Bone marrow (tissue), 2 donors: ENCODE results near the gene COG7.
"Not testable (repeated sequence)": the region's sequence is repeated elsewhere in the genome, so short reads cannot be mapped to it uniquely, and the experiment has no call there.

Experiments
- DNase-seq, 2 donors: peaks; one replicate each; lab custom pipeline; 2025; lab: John Stamatoyannopoulos, UW

The COG7 gene

DNA sequence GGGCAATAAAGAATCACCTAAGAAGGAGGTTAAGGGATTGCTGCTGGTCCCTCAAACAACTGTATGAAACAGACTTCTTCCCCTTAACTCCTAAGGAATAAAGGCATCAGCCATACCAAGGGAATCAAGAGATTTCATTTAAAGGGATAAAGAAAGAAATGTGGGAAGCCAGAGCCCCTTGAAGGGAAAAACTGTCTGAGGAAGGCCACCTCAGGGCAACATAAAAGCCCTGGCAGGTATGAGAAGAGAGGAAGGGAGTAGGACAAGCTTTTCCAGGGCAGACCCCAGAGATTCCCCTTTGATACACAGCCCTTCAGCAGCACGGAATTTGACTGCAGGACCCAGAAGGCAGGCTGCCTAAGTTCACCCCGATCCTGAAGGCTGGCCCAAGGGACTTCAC is 43.5 kb downstream of the COG7 start:
- no peak for DNase-seq

GRCh38 chr16:23408823-23409298 is 44.1 kb downstream of the COG7 start:
- DNase-seq, result no peak

DNA sequence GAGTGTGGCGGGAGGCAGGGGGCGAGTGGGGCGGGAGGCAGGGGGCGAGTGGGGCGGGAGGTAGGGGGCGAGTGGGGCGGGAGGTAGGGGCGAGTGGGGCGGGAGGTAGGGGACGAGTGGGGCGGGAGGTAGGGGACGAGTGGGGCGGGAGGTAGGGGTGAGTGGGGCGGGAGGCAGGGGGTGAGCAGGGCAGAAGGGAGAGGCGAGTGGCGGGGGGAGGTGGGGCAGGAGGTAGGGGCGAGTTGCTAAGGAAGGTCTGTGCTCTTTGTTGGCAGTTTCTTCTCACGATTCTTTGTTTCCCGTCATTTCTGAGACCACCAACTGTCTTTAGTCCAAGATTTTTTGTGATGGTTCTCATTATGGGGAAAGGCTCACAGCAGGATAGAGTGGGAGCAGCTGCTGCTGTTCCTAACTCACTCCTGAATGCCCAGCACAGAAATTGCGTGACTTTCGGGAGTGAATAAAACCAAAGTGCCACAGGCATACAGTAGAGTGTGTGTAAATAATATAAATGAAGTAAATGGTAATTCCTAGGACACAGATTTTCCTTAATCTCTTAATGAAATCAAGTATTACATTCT is 44.7 kb downstream of the COG7 start:
- no peak for DNase-seq

DNA sequence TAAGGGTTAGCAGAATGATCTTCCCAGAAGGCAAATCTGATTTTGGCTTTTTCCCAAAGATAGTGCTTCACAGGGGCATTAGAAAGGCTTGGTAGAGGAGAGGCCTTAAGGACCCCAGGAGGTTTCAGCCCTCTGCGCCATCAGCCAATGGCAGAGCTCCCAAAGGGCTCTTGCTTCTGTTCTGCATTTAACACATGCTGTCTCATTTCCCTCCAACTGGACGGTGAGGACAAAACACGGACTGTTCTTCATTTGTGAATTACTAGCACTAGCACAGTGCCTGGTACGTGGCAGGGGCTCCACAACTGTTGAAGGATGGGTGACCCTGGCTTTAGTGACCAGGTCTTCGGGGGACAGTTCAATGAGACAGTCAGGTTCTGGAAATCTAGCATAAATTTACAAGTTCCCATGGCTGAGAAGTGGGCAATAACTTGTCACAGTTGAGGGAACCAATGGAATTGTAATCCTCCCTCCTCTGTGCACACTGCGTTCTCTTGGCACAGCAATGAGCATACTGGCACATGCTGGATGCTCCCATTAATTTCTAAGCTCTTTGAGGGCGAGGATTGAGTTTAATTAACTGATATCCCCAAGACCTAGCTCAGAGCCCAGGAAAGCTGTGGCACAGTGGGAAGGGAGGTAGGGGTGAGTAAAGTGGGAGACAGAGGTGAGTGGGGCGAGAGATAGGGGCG is 45.4 kb downstream of the COG7 start:
- DNase-seq, result no peak

- DNase-seq, result no peak
Measured at GRCh38 chr16:23406546-23407240, 46.3 kb downstream of the COG7 start.

- no peak for DNase-seq
Measured at GRCh38 chr16:23406024-23406423, 47.0 kb downstream of the COG7 start.

- no peak for DNase-seq
Measured at GRCh38 chr16:23403547-23403946, 49.4 kb downstream of the COG7 start.

DNA sequence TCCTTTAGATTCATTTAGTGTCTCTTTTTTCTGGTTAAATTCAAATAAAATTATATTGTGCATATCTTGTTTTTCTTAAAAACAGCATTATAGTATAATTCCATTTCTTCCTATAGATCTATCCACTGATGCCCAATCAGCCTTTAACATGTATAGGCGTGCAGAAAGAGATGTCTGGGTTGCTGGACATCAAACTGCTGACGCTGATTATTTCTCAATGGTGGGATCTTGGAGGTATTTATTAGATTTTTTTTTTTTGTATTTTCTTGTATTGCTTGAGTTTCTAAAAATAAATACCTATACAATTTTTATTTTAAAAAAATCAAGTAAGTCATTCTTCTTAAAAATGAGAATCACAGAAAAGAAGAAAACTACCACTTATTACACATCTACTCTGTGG is 50.9 kb downstream of the COG7 start:
- no peak for DNase-seq

- DNase-seq, result no peak
Measured at GRCh38 chr16:23401139-23401538, 51.9 kb downstream of the COG7 start.

DNA sequence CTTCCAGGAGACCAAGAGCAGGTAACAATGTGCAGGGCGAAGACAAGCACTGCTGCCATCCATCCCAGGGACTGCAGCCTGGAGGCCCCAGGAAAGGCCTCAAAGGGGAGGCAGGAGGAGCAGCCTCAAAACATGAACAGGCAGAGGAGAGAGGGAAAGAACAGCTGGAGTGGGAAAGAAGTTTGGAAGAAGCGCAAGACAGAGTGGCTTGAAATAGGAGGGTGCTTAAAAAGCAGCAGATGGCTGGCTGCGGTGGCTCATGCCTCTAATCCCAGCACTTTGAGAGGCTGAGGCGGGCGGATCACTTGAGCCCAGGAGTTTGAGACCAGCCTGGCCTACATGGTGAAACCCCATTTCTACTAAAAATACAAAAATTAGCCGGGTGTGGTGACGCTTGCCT is 52.5 kb downstream of the COG7 start:
- not testable (repeated sequence) for DNase-seq

- no peak for DNase-seq
Measured at GRCh38 chr16:23398987-23399805, 53.8 kb downstream of the COG7 start.

- no peak for DNase-seq
Measured at GRCh38 chr16:23397464-23397863, 55.5 kb downstream of the COG7 start.

DNA sequence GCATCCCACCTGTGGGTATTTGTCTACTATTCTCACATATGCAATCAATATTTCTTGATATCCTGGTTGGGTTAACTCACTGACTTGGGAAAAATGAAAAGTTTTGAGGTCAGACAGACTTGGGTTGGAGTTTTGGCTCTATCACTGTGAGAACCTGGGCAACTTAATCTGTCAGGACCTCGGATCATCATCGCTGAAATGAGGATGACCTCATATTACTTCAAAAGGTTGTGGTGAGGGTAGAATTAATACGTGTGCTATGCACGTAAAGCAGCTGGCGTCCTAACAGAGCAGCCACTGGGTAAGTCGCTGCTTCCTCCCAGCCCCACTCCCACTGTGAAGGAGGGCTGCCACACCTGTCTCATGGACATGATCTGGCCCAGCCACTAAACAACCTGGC is 57.3 kb downstream of the COG7 start:
- DNase-seq, result no peak

DNA sequence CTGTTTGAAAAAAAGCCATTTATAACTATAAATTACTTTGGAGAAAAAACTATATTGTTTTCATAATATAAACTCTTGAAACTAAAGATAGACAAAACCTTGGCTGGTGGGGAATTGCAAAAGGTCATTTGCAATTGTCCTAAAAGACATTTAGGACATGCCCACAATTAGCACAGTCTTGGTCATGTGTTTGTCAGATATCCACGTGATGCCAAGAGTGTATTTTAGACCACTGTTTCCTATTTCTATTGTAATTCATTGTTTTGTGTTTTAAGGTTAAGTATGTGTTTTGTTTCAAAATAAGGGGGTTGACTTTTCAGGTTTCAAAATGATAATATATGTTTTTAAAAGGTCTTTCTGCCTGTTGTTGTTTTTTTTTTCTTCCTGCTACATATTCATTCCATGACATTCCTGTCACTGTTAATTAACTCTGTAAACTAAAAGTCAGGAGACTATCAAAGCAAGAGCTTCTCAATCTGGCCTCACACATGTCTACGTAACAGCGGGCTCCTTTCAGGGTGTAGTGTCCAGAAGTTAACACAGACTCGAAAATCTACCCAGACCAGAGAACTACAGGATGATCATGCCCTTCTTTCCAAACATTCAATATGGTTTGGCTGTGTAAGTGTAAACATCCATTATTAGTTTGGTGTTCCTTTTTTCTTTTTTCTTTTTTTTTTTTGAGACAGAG is 58.7 kb downstream of the COG7 start:
- no peak for DNase-seq

- DNase-seq, result no peak
Measured at GRCh38 chr16:23392223-23392600, 60.8 kb downstream of the COG7 start.

- DNase-seq, result no peak
Measured at GRCh38 chr16:23391381-23392222, 61.4 kb downstream of the COG7 start.

DNA sequence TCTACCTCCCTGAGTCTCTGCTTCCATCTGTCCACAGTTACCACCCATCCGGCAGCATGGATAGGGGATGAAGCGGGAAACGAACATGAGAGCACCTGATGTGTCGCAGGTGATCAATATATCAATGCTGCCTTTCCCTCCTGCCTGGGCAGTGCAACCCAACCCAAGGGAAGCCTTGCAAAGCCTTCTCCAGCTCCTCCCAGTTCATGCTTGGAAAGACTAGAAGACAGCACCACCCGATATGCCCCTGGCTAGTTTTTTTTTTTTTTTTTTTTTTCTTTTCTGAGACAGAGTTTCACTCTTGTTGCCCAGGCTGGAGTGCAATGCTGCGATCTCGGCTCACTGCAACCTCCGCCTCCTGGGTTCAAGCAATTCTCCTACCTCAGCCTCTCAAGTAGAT is 63.1 kb downstream of the COG7 start:
- not testable (repeated sequence) for DNase-seq

- no peak for DNase-seq
Measured at GRCh38 chr16:23389201-23389600, 63.8 kb downstream of the COG7 start.

DNA sequence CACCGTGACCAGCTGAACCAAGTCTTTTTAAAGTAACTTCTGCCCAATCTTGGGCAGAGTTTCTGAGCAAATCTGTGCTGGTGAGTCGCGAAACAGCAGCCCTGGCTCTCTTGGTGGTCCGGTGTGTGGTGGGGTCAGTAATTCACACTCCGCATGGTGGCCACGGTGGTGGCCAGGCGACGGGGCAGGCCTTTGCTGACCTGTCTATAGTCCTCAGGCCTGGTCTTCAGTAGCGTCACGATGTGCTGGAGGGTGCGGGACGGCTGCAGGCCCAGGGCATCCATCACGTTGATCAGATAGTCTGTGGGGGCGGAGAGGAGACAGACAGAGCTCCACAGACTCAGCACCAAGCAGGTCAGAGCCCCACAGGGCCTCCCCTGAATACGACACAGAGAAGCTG is 64.2 kb downstream of the COG7 start:
- no peak for DNase-seq

DNA sequence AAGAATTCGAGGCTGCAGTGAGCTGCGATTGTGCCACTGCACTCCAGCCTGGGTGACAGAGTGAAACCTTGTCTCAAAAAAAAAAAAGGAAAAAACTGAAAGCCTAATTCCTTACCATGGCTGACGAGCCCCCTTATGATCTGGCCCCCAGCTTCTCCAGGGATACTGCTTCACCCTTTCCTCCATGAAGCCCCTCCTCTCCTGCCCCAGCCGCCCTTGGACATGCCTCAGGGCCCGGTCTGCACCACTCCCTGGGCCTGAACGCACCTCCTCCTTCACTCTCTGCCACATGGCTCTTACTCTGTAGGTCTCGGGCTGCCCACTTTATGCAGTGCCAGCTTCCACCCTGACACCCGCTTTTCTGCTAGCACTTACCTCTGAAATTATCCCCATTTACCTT is 65.3 kb downstream of the COG7 start:
- DNase-seq, result no peak

DNA sequence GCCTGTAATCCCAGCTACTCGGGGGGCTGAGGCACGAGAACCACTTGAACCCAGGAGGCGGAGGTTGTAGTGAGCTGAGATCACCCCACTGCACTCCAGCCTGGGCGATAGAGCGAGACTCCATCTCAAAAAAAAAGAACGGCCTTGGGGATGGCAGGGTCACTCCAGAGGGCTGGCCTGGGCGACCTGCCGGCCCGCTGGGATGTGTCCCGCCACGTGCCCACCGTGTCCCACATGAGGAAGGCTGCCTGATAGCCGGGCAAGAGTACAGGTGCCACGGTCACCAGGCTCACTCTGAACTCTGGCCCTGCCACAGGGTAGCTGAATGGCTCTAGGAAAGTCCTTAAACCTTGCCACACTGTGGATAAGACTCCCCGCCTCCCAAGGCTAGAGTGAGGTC is 67.5 kb downstream of the COG7 start:
- DNase-seq, result no peak
